Colonic mucosa (tissue), 4 donors: ENCODE measurements around the gene SLC27A4. TPM values are rescaled to one million over a fixed set of nuclear protein-coding genes. Genes with fewer than 3 reads are reported as not detected.

Experiments used
- DNase-seq: peaks from one replicate; pipeline ENCODE4 v3.0.0-alpha.2; 2020
- H3K27ac ChIP-seq: fragments of 200-600 bp; one replicate; pipeline ENCODE4 v1.8.0; 2021
- H3K27me3 ChIP-seq: fragments of 200-600 bp; one replicate; pipeline ENCODE4 v1.8.0; 2021
- H3K36me3 ChIP-seq: fragments of 200-600 bp; one replicate; pipeline ENCODE4 v1.8.0; 2021
- H3K4me1 ChIP-seq: fragments of 200-600 bp; one replicate; pipeline ENCODE4 v1.8.0; 2021; ENCODE audit warnings: mild to moderate bottlenecking
- H3K4me3 ChIP-seq: fragments of 200-600 bp; one replicate; pipeline ENCODE4 v1.8.0; 2021
- H3K9ac ChIP-seq, 2 donors: one replicate each; pipeline ENCODE4 v1.7.0; 2013; ENCODE audit warnings: control low read depth in 2 of 2, low read depth in 2 of 2, low read length in 2 of 2
- H3K9me3 ChIP-seq: fragments of 200-600 bp; one replicate; pipeline ENCODE4 v1.8.0; 2021
- intact Hi-C: fragments of 100-400 bp; cut with DNase I; formaldehyde crosslinking; loops from one replicate; pipeline ENCODE4 v1.14.1; 2022
- total RNA-seq, 2 donors: library from RNA; stranded (reverse); fragmentation: NEBNext Ultra II Directional in 1 of 2; extraction: Animal tissue kit (Norgen Biotek cat#: 25700) in 1 of 2; gene quantifications; one replicate each; pipeline ENCODE4 v1.2.1, GENCODE V29; 2021
- TF ChIP-seq, protein P1 (sequence below): fragments of 200-600 bp; IDR thresholded peaks from one replicate; pipeline ENCODE4 v1.8.0; 2022; ENCODE audit warnings: antibody characterized with exemption, mild to moderate bottlenecking
- donor health status: healthy.
- donor health status: DM: no; HTN: no; CAD: no.
- donor health status: DM: no; HTN: no; CAD: no.

SLC27A4 gene
- total RNA-seq, 2 donors from 2014 or later, result 26.8 to 68.3 TPM

DNA sequence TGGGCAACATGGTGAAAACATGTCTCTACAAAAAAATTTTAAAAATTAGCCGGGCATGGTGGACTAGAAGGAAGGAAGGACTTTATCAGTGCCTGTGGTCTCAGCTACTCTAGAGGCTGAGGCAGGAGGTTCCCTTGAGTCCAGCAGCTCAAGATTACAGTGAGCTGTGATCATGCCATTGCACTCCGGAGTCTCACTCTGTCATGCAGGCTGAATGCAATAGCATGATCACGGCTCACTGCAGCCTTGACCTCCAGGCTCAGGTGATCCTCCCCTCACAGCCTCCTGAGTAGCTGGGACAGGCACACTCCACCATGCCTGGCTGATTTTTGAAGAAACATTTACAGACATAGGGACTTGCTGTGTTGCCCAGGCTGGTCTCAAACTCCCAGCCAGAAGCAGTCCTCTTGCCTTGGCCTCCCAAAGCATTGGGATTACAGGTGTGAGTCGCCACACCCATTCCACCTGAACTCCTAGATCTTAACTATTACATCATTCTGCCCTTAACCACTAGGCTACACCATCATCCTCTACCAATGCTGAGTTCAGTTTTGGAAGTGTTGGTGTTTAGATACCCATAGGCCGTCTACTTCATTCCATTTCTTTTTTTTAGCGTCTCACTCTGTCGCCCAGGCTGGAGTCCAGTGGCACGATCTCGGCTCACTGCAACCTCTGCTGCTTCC is 28.8 kb downstream of the SLC27A4 start:
- H3K27me3 ChIP-seq, result no peaks in the 10 kb centered on the region
- no peaks in the 10 kb centered on the region for H3K9me3 ChIP-seq
- peaks cover 15% of the 10 kb centered on the region for H3K4me1 ChIP-seq
- DNase-seq, result no peak
- no peaks in the 10 kb centered on the region for H3K36me3 ChIP-seq
- H3K4me3 ChIP-seq, result no peak overlapping the region
- H3K9ac ChIP-seq, result no peak overlapping the region
- intact Hi-C loops, result no loop called here
- TF ChIP-seq, protein P1, sequence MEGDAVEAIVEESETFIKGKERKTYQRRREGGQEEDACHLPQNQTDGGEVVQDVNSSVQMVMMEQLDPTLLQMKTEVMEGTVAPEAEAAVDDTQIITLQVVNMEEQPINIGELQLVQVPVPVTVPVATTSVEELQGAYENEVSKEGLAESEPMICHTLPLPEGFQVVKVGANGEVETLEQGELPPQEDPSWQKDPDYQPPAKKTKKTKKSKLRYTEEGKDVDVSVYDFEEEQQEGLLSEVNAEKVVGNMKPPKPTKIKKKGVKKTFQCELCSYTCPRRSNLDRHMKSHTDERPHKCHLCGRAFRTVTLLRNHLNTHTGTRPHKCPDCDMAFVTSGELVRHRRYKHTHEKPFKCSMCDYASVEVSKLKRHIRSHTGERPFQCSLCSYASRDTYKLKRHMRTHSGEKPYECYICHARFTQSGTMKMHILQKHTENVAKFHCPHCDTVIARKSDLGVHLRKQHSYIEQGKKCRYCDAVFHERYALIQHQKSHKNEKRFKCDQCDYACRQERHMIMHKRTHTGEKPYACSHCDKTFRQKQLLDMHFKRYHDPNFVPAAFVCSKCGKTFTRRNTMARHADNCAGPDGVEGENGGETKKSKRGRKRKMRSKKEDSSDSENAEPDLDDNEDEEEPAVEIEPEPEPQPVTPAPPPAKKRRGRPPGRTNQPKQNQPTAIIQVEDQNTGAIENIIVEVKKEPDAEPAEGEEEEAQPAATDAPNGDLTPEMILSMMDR, result no peak
- no peak overlapping the region for H3K27ac ChIP-seq

DNA sequence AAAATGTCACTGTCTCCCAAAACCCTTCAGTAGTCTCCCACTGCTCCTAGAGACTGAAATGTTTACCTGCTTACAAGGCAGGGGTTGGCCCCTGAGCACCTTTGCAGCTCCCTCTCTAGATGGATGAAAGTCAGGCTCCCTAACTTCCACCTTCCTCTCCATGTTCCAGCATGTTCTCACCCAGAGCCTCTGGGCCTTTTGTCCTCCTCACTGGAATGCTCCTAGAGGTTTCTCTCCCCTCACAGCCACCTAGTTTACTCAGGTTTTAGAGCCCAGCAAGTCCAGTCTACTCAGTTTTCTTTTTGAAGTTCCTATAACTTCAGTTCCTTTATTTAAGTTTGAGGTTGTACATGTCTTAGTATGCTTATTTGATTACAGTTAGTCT is 30.0 kb downstream of the SLC27A4 start:
- intact Hi-C loops, result no loop called here
- peak overlapping the region; percentile 82 to 90 for H3K9ac ChIP-seq
- TF ChIP-seq, protein P1, result no peak
- no peaks in the 10 kb centered on the region for H3K9me3 ChIP-seq
- no peaks in the 10 kb centered on the region for H3K36me3 ChIP-seq
- no peak for DNase-seq
- no peaks in the 10 kb centered on the region for H3K27me3 ChIP-seq
- H3K27ac ChIP-seq, result peak overlapping the region; percentile 86
- peak overlapping the region; percentile 93 for H3K4me3 ChIP-seq
- H3K4me1 ChIP-seq, result peaks cover 15% of the 10 kb centered on the region

DNA sequence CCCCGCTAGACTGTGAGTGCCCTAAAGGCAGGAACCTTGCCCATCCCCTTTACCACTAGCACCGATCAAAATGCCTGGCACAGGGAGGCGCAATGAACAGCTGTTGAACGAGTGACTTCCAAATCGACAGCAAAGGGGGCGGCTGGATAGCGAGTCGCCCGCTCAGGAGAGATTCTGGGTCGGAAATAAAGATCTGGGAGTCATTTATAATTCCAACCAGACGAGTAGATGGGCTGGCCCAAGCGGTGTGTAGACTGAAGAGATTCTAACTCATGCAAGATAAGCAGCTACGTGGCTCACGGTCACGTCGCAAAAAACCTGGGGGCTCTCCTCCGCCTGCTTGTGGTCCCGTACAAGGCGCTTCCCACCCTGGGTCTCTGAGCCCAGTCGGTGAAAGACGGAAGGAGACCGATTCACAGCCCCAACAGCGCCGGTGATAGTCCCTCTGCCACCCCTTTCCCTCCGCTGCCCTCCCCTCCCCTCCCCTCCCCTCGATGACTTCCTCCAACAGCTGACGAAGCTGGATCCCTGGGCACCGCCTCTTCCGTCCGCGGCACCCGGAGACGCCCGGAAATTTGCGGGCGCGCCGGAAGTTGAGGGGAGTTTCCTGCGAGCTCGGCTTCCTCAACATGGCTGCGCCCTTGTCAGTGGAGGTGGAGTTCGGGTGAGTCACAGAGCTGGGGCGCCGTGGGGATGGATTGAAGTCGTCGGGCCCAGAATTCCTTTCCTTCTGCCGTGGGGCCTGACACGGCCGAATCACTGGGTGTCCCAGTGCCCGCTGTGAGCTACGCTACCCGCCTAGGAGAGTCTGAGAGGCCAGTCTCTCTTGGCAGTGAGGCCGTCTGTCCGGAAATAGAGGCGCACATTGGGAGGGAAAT is 30.7 kb downstream of the SLC27A4 start, which contains the start of gene URM1:
Gene URM1 (plus strand): TSS at position 623 of the 878 bp plus-strand sequence. CDS start 7 bp downstream, at position 630.
- TF ChIP-seq, protein P1, result no peak
- Histone ChIP-seq H3K4me3 (peak within 1 kb of the TSS; percentile 93), H3K27ac (peak within 1 kb of the TSS; percentile 86), H3K4me1 (peaks cover 15% of the 10 kb centered on the region), H3K36me3 (no peaks in the 10 kb centered on the region), H3K9ac (peak within 1 kb of the TSS; percentile 90), H3K9me3 (no peaks in the 10 kb centered on the region), H3K27me3 (no peaks in the 10 kb centered on the region)
- peak; percentile 98 for DNase-seq
- intact Hi-C loops, result no loop called here

DNA sequence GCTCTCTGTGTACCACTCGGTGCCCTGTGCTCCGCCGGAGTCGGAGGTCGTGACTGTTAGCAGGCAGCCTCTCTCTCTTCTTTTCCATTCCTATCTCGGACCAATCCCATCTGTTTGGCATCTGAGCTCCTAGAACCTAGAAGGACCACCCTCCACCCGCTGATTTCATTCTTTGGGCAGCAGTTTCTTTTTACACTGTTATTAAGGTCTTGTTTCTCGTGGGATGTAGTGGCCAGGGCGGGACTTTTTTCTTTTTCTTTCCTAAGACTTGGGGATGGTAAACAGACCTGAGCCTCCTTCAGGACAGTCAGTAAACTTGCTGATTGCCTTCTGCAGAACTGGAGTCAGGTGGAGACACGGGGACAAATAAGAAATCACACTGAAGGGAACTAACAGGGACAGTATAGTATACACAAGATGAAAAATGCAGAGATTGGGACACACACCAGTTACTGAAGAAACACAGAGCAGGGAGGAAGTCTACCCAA is 31.3 kb downstream of the SLC27A4 start:
- intact Hi-C loops, result no loop called here
- Histone ChIP-seq H3K9me3 (no peaks in the 10 kb centered on the region), H3K9ac (peak overlapping the region; percentile 90), H3K4me3 (peak overlapping the region; percentile 93), H3K27ac (peak overlapping the region; percentile 86), H3K36me3 (no peaks in the 10 kb centered on the region), H3K27me3 (no peaks in the 10 kb centered on the region), H3K4me1 (peaks cover 15% of the 10 kb centered on the region)
- DNase-seq, result no peak
- TF ChIP-seq, protein P1, result no peak

DNA sequence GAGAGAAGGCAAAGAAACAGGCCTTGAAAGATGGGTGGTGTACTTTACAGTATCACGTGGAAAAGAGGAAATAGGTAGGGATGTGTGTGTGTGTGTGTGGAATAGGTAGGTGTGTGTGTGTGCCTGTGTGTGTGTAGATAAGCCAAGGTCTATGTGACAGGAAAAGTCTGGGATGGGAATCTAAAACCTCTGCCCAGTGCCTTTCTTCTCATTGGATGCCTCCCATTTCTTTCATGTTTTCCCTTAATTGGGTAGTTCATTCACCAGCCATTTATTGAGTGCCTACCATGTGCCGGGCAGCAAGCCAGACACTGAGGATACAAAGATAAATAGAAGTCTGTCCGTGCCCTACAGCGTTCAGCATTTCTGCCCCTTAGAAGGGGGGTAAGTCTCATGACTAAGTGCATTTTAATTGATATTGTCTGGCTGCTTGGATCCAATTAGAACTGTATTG is 31.9 kb downstream of the SLC27A4 start:
- Histone ChIP-seq H3K9me3 (no peaks in the 10 kb centered on the region), H3K9ac (peak overlapping the region; percentile 8 to 90), H3K27ac (peak overlapping the region; percentile 86), H3K4me3 (peak overlapping the region; percentile 93), H3K36me3 (no peaks in the 10 kb centered on the region), H3K4me1 (peaks cover 15% of the 10 kb centered on the region), H3K27me3 (no peaks in the 10 kb centered on the region)
- TF ChIP-seq, protein P1, result no peak
- intact Hi-C loops, result no loop called here
- peak; percentile 35 for DNase-seq
